Heart left ventricle (tissue), 16 donors: ENCODE results near the gene HDAC7. TPM values are rescaled to one million over a fixed set of nuclear protein-coding genes. Genes with fewer than 3 reads are reported as not detected.
A peak's percentile ranks its signal among the peaks of the same experiment; 100 is the strongest.

ENCODE experiments used
- ATAC-seq, 4 donors: fragments of 200-7000 bp; cut with Tn5 transposase; one replicate each; pipeline ENCODE4 v1.9.1; 2020 to 2022; ENCODE audit warnings: moderate library complexity in 4 of 4, mild to moderate bottlenecking in 3 of 4, moderate number of reproducible peaks in 1 of 4
- DNase-seq, 5 donors: peaks; one replicate each; pipeline ENCODE4 v3.0.0-alpha.2; 2020
- H3K27ac ChIP-seq, 12 donors: fragments of 200-600 bp; sonication (generic) in 4 of 12; one replicate each; pipeline versions ENCODE4 v1.5.0 to v1.8.0; 2016 to 2022; ENCODE audit warnings: mild to moderate bottlenecking in 2 of 12
- H3K27me3 ChIP-seq, 9 donors: fragments of 200-600 bp; sonication (generic) in 2 of 9; one replicate each; pipeline versions ENCODE4 v1.5.1 to v1.8.0; 2016 to 2022; ENCODE audit warnings: mild to moderate bottlenecking in 3 of 9
- H3K36me3 ChIP-seq, 9 donors: fragments of 200-600 bp; sonication (generic) in 2 of 9; one replicate each; pipeline versions ENCODE4 v1.5.0 to v1.8.0; 2018 to 2022; ENCODE audit warnings: mild to moderate bottlenecking in 2 of 9
- H3K4me1 ChIP-seq, 12 donors: fragments of 200-600 bp; sonication (generic) in 4 of 12; one replicate each; pipeline versions ENCODE4 v1.5.0 to v1.8.0; 2016 to 2022; ENCODE audit warnings: mild to moderate bottlenecking in 3 of 12
- H3K4me3 ChIP-seq, 12 donors: fragments of 200-600 bp; sonication (generic) in 4 of 12; one replicate each; pipeline versions ENCODE4 v1.5.0 to v1.8.0; 2017 to 2022; ENCODE audit warnings: mild to moderate bottlenecking in 9 of 12, moderate library complexity in 4 of 12
- H3K9me3 ChIP-seq, 12 donors: fragments of 200-600 bp; sonication (generic) in 4 of 12; one replicate each; pipeline versions ENCODE4 v1.5.0 to v1.8.0; 2016 to 2022; ENCODE audit warnings: mild to moderate bottlenecking in 1 of 12
- POLR2A ChIP-seq, 2 donors: fragments of 450-650 bp; IDR thresholded peaks; one replicate each; pipeline ENCODE4 v1.6.1; 2017; ENCODE audit warnings: antibody characterized with exemption in 2 of 2, mild to moderate bottlenecking in 2 of 2, moderate library complexity in 2 of 2
- WGBS, 4 donors: extraction: QIAGEN DNeasy Blood & Tissue Kit in 2 of 4; methylation state at CpG; one replicate each; pipeline versions ENCODE4 v1.1.5 to v1.1.7; 2013 to 2018; 5-methylcytosine and 5-hydroxymethylcytosine counted together
- intact Hi-C, 10 donors: fragments of 100-400 bp; cut with DNase I; formaldehyde crosslinking; loops; one replicate each; pipeline versions ENCODE4 v1.11.1 to v1.14.2; 2022
- polyA plus RNA-seq, 2 donors: library from polyadenylated mRNA; stranded (reverse); fragments of 200-250 nt; gene quantifications; one replicate each; pipeline ENCODE4 v1.2.3, GENCODE V29; 2013
- total RNA-seq, 9 donors: library from RNA; depleted of rRNA in 2 of 9; stranded (reverse); fragments of >200 nt in 2 of 9; fragmentation: NEBNext Ultra II Directional in 3 of 9; extraction: Animal tissue kit (Norgen Biotek cat#: 25700) in 3 of 9; gene quantifications; one replicate each; pipeline versions ENCODE4 v1.1.0 to v1.2.4, GENCODE V29; 2016 to 2023
- TF ChIP-seq, protein P1 (sequence below), 12 donors: fragments of 200-600 bp; sonication (generic) in 4 of 12; IDR thresholded peaks; one replicate each; pipeline versions ENCODE4 v1.5.0 to v1.8.0; 2018 to 2022; ENCODE audit warnings: antibody characterized with exemption in 12 of 12, mild to moderate bottlenecking in 5 of 12
- donor health status: ischemic (EF 13 %, LVEDD 7.1; RV severe dilation, severe dysfunction).
- donor health status: healthy with polysubstance abuse.
- donor health status: DM: no; HTN: yes; CAD: no.
- donor health status: DM: no; HTN: no; CAD: no.
- donor health status: ischemic (EF 25% LVEDD 6.9; RV normal size, moderate dysfunction).
- donor health status: ischemic (EF 25% LVEDD 5.7; RV mildly dilated, moderate dysfunction).
- donor health status: healthy.
- donor health status: DM: yes; HTN: yes; CAD: no.
- donor health status: ischemic (EF 35%, LVEDD 5.7; RV mildly dilated, moderate dysfunction).
- donor health status: nonischemic (EF 11% LVEDD 7.7; RV severe dilation, severe dysfunction).
- donor health status: DM: yes; HTN: yes; CAD: no.
- donor health status: PGD.
- donor health status: ischemic (EF 29% LVEDD 5.4; RV normal size, mild dysfunction).
- donor health status: nonischemic (EF 23%, LVEDD 6.1; RV moderate dilation, normal function).

HDAC7 gene
- total and polyA plus RNA-seq, 11 donors = 27.4 to 63.0 (median 39.3) TPM

DNA sequence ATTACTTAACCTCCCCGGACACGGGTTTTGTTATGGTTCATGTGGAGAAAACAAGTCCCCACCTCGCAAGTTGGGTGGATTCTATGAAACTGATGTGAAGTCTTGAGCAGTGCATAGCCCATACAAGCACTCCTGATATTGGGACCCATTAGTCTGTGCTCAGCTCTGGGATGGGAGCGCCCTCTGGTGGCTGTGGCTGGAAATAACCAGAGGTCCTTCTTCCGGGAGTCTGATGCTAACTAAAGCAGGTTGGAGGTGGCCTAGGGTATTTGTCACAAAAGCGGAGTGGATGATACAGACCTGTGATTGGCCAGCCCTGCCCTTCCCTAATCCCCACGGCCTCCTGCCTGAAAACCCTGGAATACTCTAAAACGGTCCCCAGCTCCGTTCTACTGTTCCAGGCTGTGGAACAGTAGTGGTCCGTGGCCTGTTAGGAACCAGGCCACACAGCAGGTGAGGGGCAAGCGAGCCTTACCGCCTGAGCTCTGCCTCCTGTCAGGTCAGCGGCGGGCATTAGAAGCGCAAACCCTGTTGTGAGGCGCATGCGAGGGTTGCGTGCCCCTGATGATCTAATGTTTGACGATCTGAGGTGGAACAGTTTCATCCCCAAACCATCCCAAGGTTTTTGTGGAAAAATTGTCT is 40.3 kb downstream of the HDAC7 start:
- Histone ChIP-seq H3K4me3 (no peak overlapping the region), H3K9me3 (no peaks in the 10 kb centered on the region), H3K27ac (peak overlapping the region in 2 of 12 donors; percentile 12 to 43), H3K36me3 (peaks cover 0 to 40% (median 26%) of the 10 kb centered on the region in 9 donors), H3K27me3 (no peaks in the 10 kb centered on the region), H3K4me1 (peaks cover under 1 to 61% (median 50%) of the 10 kb centered on the region in 12 donors)
- TF ChIP-seq POLR2A (IDR thresholded peaks at IDR 0.05) = no peak
- TF ChIP-seq, protein P1, sequence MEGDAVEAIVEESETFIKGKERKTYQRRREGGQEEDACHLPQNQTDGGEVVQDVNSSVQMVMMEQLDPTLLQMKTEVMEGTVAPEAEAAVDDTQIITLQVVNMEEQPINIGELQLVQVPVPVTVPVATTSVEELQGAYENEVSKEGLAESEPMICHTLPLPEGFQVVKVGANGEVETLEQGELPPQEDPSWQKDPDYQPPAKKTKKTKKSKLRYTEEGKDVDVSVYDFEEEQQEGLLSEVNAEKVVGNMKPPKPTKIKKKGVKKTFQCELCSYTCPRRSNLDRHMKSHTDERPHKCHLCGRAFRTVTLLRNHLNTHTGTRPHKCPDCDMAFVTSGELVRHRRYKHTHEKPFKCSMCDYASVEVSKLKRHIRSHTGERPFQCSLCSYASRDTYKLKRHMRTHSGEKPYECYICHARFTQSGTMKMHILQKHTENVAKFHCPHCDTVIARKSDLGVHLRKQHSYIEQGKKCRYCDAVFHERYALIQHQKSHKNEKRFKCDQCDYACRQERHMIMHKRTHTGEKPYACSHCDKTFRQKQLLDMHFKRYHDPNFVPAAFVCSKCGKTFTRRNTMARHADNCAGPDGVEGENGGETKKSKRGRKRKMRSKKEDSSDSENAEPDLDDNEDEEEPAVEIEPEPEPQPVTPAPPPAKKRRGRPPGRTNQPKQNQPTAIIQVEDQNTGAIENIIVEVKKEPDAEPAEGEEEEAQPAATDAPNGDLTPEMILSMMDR (IDR thresholded peaks at IDR 0.05) = peak; percentile 89 to 98 (median 92)
- peak; percentile 84 to 94 (median 86) for DNase-seq
- ATAC-seq = peak; percentile 53 to 80 (median 66)
- intact Hi-C loops = loop anchor here in 7 of 10 donors (1.0 to 10.0 kb wide), 7 partner anchors 38 to 65 kb away; partner anchors contain the start of gene HDAC7 (in 1 of the 7)
- WGBS, 4 donors = 35 to 39% (median 38%) methylated on average over 9 to 19 of the region's 19 CpGs

- WGBS, 4 donors = 44 to 55% (median 47%) methylated on average over 14 of the region's 14 CpGs
- Histone ChIP-seq H3K27me3 (no peaks in the 10 kb centered on the region), H3K36me3 (peaks cover 0 to 35% (median 21%) of the 10 kb centered on the region in 9 donors), H3K4me1 (peaks cover 3 to 66% (median 55%) of the 10 kb centered on the region in 12 donors), H3K9me3 (no peaks in the 10 kb centered on the region), H3K27ac (peak overlapping the region in 3 of 12 donors; percentile 7 to 80 (median 19)), H3K4me3 (no peak overlapping the region)
- intact Hi-C loops = loop anchor here in 7 of 10 donors (1.0 to 10.0 kb wide), 7 partner anchors 38 to 64 kb away; partner anchors contain the start of gene HDAC7 (in 1 of the 7)
- ATAC-seq = no peak
- TF ChIP-seq, protein P1 (IDR thresholded peaks at IDR 0.05) = no peak
- no peak for TF ChIP-seq POLR2A (IDR thresholded peaks at IDR 0.05)
- DNase-seq = peak in 1 of 5 donors; percentile 54
Observed at GRCh38 chr12:47778881-47779280, 40.8 kb downstream of the HDAC7 start.

DNA sequence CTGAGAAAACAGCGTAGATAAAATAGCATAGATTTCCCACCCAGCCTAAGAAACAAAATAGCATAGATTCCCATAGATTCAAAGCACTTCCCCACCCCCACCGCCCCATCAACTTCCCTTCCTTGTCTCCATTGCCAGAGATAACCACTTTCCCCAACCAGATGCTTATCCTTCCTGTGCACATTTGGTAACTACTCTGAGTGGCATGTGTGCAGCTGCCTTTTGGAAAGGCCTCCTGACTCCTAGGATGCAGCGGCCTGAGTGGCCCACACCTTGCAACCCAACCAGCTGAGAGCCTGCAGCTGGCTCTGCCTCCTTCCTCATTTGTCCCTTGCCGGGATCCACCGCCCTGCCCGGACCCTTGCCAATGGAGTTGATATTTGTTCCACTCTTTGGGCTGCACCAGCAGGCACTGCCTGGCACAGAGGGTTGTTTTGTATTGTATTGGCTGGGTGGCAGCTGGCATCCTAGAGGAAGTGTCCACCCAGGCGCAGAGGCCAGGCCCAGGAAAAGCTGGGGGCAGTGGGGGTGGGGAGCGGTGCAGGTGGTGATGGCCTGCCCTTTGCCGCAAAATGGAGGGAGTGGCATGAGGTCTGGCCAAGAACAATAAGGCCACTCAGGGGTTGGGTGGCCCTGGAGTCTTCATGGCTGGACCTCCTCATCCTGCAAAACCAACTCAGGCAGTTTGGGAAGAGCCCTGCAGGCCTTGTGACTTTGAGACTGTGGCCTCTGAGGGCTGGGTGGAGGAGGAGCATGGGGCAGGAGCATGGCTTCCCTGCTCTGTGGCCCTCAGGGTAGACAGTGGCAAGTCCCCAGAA is 41.8 kb downstream of the HDAC7 start:
- no peak for TF ChIP-seq POLR2A (IDR thresholded peaks at IDR 0.05)
- TF ChIP-seq, protein P1 (IDR thresholded peaks at IDR 0.05) = no peak
- Histone ChIP-seq H3K36me3 (peaks cover 0 to 26% (median 12%) of the 10 kb centered on the region in 9 donors), H3K4me3 (no peak overlapping the region), H3K27ac (peak overlapping the region in 8 of 12 donors; percentile 22 to 80 (median 52)), H3K4me1 (peaks cover 3 to 72% (median 56%) of the 10 kb centered on the region in 12 donors), H3K9me3 (no peaks in the 10 kb centered on the region), H3K27me3 (no peaks in the 10 kb centered on the region)
- peak in 3 of 5 donors; percentile 41 to 74 (median 67) for DNase-seq
- intact Hi-C loops = loop anchor here in 7 of 10 donors (2.0 to 10.0 kb wide), 6 partner anchors 39 to 63 kb away; partner anchors contain the start of gene HDAC7 (in 1 of the 7)
- peak in 2 of 4 donors; percentile 1 to 2 for ATAC-seq
- 58 to 63% (median 62%) methylated on average over 7 to 9 of the region's 9 CpGs for WGBS, 4 donors
